Nephron (organoid): ENCODE data around the gene SLC27A6.

ENCODE experiments used
- H3K27ac Mint-ChIP-seq, 3 experiments: 2 replicates each; pipeline ENCODE4 v1.8.0; 2020; ENCODE audit warnings: mixed read lengths in 3 of 3, mild to moderate bottlenecking in 2 of 3, moderate library complexity in 1 of 3
- H3K27me3 Mint-ChIP-seq: 2 replicates; pipeline ENCODE4 v1.8.0; 2021; ENCODE audit warnings: low read depth, mild to moderate bottlenecking, moderate library complexity, mixed read lengths
- H3K36me3 Mint-ChIP-seq: 2 replicates; pipeline ENCODE4 v1.8.0; 2020; ENCODE audit warnings: low read depth, mixed read lengths
- H3K4me1 Mint-ChIP-seq: 2 replicates; pipeline ENCODE4 v1.8.0; 2020; ENCODE audit warnings: mixed read lengths
- H3K4me3 Mint-ChIP-seq, 3 experiments: 2 replicates each; pipeline ENCODE4 v1.8.0; 2020; ENCODE audit warnings: mild to moderate bottlenecking in 3 of 3, mixed read lengths in 3 of 3, moderate library complexity in 2 of 3
- H3K9me3 Mint-ChIP-seq: 2 replicates; pipeline ENCODE4 v1.8.0; 2020; ENCODE audit warnings: mixed read lengths
- CTCF ChIP-seq, 3 experiments: fragments of 200-600 bp; sonication (generic); IDR thresholded peaks; one replicate each; pipeline ENCODE4 v1.5.0; 2021; ENCODE audit warnings: antibody characterized with exemption in 3 of 3; ENCODE audit not compliant: unreplicated experiment in 3 of 3

SLC27A6 gene

GRCh38 chr5:129046151-129046550, 80.9 kb downstream of the SLC27A6 start:
- no peak overlapping the region for H3K27ac Mint-ChIP-seq
- H3K27me3 Mint-ChIP-seq, result no peaks in the 10 kb centered on the region
- peaks cover 24% of the 10 kb centered on the region for H3K9me3 Mint-ChIP-seq
- H3K4me1 Mint-ChIP-seq, result peaks cover 22% of the 10 kb centered on the region
- H3K4me3 Mint-ChIP-seq, result no peak overlapping the region
- TF ChIP-seq CTCF (IDR thresholded peaks at IDR 0.05; ENCODE audit: unreplicated experiment in 3 of 3), result no peak
- no peaks in the 10 kb centered on the region for H3K36me3 Mint-ChIP-seq

GRCh38 chr5:129048509-129048908, 83.2 kb downstream of the SLC27A6 start:
- Mint-ChIP-seq H3K27ac (peak overlapping the region; percentile 25 to 70 (median 66)), H3K36me3 (no peaks in the 10 kb centered on the region), H3K9me3 (peaks cover 16% of the 10 kb centered on the region), H3K4me1 (peaks cover 16% of the 10 kb centered on the region), H3K4me3 (no peak overlapping the region), H3K27me3 (no peaks in the 10 kb centered on the region)
- no peak for TF ChIP-seq CTCF (IDR thresholded peaks at IDR 0.05; ENCODE audit: unreplicated experiment in 3 of 3)

- Mint-ChIP-seq H3K27ac (peak overlapping the region; percentile 25 to 70 (median 66)), H3K9me3 (peaks cover 11% of the 10 kb centered on the region), H3K4me1 (peaks cover 16% of the 10 kb centered on the region), H3K36me3 (no peaks in the 10 kb centered on the region), H3K27me3 (no peaks in the 10 kb centered on the region), H3K4me3 (no peak overlapping the region)
- TF ChIP-seq CTCF (IDR thresholded peaks at IDR 0.05; ENCODE audit: unreplicated experiment in 3 of 3), result no peak
These were observed 84.0 kb downstream of the SLC27A6 start for GRCh38 chr5:129049126-129049799.

GRCh38 chr5:129051283-129051682, 86.0 kb downstream of the SLC27A6 start:
- Mint-ChIP-seq H3K27ac (no peak overlapping the region), H3K4me1 (peaks cover 16% of the 10 kb centered on the region), H3K4me3 (no peak overlapping the region), H3K36me3 (no peaks in the 10 kb centered on the region), H3K27me3 (peaks cover 8% of the 10 kb centered on the region), H3K9me3 (peaks cover 5% of the 10 kb centered on the region)
- TF ChIP-seq CTCF (IDR thresholded peaks at IDR 0.05; ENCODE audit: unreplicated experiment in 3 of 3), result no peak

GRCh38 chr5:129053438-129053837, 88.2 kb downstream of the SLC27A6 start:
- H3K27ac Mint-ChIP-seq, result no peak overlapping the region
- peaks cover 12% of the 10 kb centered on the region for H3K4me1 Mint-ChIP-seq
- no peak overlapping the region for H3K4me3 Mint-ChIP-seq
- peaks cover 20% of the 10 kb centered on the region for H3K9me3 Mint-ChIP-seq
- no peak for TF ChIP-seq CTCF (IDR thresholded peaks at IDR 0.05; ENCODE audit: unreplicated experiment in 3 of 3)
- H3K36me3 Mint-ChIP-seq, result no peaks in the 10 kb centered on the region
- H3K27me3 Mint-ChIP-seq, result peaks cover 8% of the 10 kb centered on the region

- TF ChIP-seq CTCF (IDR thresholded peaks at IDR 0.05; ENCODE audit: unreplicated experiment in 3 of 3), result no peak
- Mint-ChIP-seq H3K36me3 (no peaks in the 10 kb centered on the region), H3K4me1 (no peaks in the 10 kb centered on the region), H3K27me3 (peaks cover 12% of the 10 kb centered on the region), H3K9me3 (peaks cover 20% of the 10 kb centered on the region), H3K27ac (no peak overlapping the region), H3K4me3 (no peak overlapping the region)
These were observed 92.0 kb downstream of the SLC27A6 start for GRCh38 chr5:129057329-129057728.
